Liver (tissue), 3 donors: Measurements from ENCODE around the gene SDHB.

Experiments
- CTCF ChIP-seq: fragments of 150-350 bp; IDR thresholded peaks from 2 replicates; pipeline ENCODE4 v1.5.1; 2017; ENCODE audit warnings: improper control_type of control experiment, low read depth, low read length; ENCODE audit not compliant: missing input control
- RAD21 ChIP-seq, 2 donors: IDR thresholded peaks; 2 replicates each; pipeline ENCODE4 v1.6.1; 2016; ENCODE audit warnings: antibody characterized with exemption in 2 of 2, mild to moderate bottlenecking in 2 of 2
- REST ChIP-seq: IDR thresholded peaks from 2 replicates; pipeline ENCODE4 v1.6.1; 2016; ENCODE audit warnings: antibody characterized with exemption, mild to moderate bottlenecking
- donor health status: healthy.
- donor health status: healthy.

GRCh38 chr1:16975838-16976237, 78.0 kb downstream of the SDHB start:
- TF ChIP-seq REST, result no peak
- no peak for TF ChIP-seq CTCF
- TF ChIP-seq RAD21 (IDR thresholded peaks at IDR 0.05), result no peak
